Measurements from ENCODE around the gene IFT172.

Gene IFT172

GRCh38 chr2:27422958-27423357 lies 66.6 kb downstream of the IFT172 start:
- Histone ChIP-seq H3K9ac (ENCODE audit: low read depth, low read length) (no peak overlapping the region), H3K9me3 (ENCODE audit: control insufficient read depth, insufficient read depth, low read length) (no peaks in the 10 kb centered on the region), H3K36me3 (ENCODE audit: insufficient read depth, low read length) (no peaks in the 10 kb centered on the region), H3K4me1 (ENCODE audit: insufficient read depth, low read length) (no peaks in the 10 kb centered on the region)

DNA sequence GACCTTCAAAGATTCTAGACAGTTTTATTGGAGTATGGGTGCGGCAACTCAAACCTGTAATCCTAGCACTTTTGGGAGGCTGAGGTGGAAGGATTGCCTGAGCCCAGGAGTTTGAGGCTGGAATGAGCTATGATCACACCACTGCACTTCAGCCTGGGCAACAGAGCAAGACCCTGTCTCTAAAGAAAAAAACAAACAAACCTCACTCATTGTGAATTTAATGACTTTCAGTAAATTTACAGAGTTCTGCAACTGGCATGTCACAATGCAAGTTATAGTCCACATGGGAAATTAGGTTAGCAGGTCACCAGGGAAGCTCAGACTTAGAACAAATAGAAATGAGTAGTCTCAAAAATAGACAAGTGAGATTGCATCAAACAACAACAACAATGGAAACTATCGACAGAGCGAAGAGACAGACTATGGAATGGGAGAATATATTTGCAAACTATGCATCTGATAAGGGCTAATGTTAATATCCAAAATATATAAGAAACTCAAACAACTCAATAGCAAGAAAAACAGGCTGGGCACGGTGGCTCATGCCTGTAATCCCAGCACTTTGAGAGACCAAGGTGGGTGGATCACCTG lies 67.8 kb downstream of the IFT172 start:
- Histone ChIP-seq H3K4me1 (ENCODE audit: insufficient read depth, low read length) (no peaks in the 10 kb centered on the region), H3K36me3 (ENCODE audit: insufficient read depth, low read length) (no peaks in the 10 kb centered on the region), H3K9ac (ENCODE audit: low read depth, low read length) (no peak overlapping the region), H3K9me3 (ENCODE audit: control insufficient read depth, insufficient read depth, low read length) (no peaks in the 10 kb centered on the region)

DNA sequence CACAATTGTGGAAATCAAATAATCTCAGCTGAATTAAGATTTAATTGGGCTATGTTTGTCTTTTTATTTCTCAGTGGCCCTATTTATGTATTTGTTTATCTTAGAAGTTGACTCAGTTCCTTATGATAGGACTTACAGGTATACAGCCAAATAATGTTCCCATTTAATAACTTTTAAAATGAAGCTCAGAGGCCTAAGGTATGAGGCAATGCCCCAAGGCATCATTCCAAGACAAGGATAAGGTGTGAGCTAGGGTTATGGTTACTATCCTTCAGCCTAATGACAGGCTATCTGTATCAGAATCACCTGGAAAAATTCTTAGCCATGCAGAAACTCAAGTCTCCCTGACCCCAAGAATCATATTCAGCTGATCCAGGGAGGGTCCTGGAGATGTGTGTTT lies 68.5 kb downstream of the IFT172 start:
- H3K36me3 ChIP-seq (ENCODE audit: insufficient read depth, low read length): no peaks in the 10 kb centered on the region
- H3K9me3 ChIP-seq (ENCODE audit: control insufficient read depth, insufficient read depth, low read length): no peaks in the 10 kb centered on the region
- no peak overlapping the region for H3K9ac ChIP-seq (ENCODE audit: low read depth, low read length)
- no peaks in the 10 kb centered on the region for H3K4me1 ChIP-seq (ENCODE audit: insufficient read depth, low read length)

- no peaks in the 10 kb centered on the region for H3K9me3 ChIP-seq (ENCODE audit: control insufficient read depth, insufficient read depth, low read length)
- H3K4me1 ChIP-seq (ENCODE audit: insufficient read depth, low read length): no peaks in the 10 kb centered on the region
- no peak overlapping the region for H3K9ac ChIP-seq (ENCODE audit: low read depth, low read length)
- H3K36me3 ChIP-seq (ENCODE audit: insufficient read depth, low read length): no peaks in the 10 kb centered on the region
These were observed 73.4 kb downstream of the IFT172 start for GRCh38 chr2:27416151-27416550.

DNA sequence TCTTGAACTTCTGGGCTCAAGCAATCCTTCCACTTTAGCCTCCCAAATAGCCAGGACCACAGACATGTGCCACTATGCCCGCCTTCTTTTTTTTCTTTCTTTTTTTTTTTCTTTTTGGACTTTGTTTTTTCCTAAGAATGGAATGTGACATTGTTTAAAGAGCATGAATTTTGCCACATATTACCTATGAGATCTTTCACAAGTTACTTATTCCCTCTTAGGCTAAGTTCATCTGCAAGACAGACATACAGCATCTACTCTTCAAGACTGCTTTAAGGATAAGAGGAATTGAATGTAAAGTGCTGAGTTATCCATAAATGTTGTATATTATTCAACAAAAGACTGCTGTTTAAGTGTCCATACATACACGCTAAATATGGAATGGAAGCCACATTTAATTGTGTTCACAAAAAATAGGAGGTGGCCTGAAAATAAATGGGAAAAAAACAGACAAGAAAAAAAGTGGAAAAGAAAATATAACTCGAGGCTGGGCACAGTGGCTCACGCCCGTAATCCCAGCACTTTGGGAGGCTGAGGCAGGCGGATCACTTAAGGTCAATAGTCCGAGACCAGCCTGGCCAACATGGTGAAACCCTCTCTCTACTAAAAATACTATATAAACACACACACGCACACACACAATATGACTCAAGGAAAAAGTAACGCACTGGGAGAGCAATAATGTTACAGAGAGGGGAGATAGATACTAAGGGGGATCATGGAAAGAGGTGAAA lies 77.0 kb downstream of the IFT172 start:
- Histone ChIP-seq H3K4me1 (ENCODE audit: insufficient read depth, low read length) (no peaks in the 10 kb centered on the region), H3K9me3 (ENCODE audit: control insufficient read depth, insufficient read depth, low read length) (no peaks in the 10 kb centered on the region), H3K9ac (ENCODE audit: low read depth, low read length) (no peak overlapping the region), H3K36me3 (ENCODE audit: insufficient read depth, low read length) (peaks cover under 1% of the 10 kb centered on the region; the same call in 1 of the 2 replicates)

DNA sequence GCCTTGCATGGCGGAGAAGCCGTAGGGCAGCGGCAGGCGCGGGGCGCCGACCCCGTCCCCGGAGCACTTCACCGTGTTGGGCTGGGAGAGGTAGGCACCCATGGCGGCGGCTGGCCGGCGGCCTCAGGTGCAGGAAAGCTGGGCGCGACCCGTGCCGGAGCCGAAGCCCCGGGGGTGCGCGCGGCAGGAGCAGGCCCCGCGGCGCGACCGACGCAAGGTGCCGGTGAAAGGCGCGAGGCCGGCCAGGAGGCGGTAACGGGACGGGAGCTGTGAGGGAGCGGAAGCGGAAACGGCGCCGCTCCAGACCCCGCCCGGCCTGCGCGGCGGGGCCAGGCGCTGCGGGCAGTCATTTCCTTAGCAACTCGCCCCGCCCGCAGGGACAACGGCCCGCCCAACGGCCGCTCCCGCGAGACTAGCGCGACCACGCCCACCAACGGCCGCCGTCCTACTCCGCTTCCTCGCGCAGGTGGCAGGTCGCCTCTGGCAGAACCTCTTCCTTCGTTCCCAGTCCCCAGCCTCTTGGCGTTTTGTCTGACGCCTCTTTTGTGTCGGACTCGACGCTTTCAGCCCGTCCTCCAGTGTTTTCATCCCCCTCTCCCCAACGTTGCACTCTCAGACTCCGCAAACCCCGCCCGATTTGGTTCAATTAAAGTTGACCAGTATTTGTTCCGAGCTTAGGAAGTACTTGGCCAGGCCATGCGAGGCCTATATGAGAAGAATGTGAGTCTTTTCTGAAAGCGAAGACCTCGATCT lies 80.0 kb downstream of the IFT172 start, which contains the start of gene PPM1G:
TSS of gene PPM1G (minus strand) at position 271 of the 753 bp plus-strand sequence. CDS start at position 102, 169 bp downstream.
- Histone ChIP-seq H3K9me3 (ENCODE audit: control insufficient read depth, insufficient read depth, low read length) (no peaks in the 10 kb centered on the region), H3K4me1 (ENCODE audit: insufficient read depth, low read length) (no peaks in the 10 kb centered on the region), H3K9ac (ENCODE audit: low read depth, low read length) (peak within 1 kb of the TSS; percentile 97), H3K36me3 (ENCODE audit: insufficient read depth, low read length) (peaks cover 2% of the 10 kb centered on the region; the same call in 1 of the 2 replicates)

DNA sequence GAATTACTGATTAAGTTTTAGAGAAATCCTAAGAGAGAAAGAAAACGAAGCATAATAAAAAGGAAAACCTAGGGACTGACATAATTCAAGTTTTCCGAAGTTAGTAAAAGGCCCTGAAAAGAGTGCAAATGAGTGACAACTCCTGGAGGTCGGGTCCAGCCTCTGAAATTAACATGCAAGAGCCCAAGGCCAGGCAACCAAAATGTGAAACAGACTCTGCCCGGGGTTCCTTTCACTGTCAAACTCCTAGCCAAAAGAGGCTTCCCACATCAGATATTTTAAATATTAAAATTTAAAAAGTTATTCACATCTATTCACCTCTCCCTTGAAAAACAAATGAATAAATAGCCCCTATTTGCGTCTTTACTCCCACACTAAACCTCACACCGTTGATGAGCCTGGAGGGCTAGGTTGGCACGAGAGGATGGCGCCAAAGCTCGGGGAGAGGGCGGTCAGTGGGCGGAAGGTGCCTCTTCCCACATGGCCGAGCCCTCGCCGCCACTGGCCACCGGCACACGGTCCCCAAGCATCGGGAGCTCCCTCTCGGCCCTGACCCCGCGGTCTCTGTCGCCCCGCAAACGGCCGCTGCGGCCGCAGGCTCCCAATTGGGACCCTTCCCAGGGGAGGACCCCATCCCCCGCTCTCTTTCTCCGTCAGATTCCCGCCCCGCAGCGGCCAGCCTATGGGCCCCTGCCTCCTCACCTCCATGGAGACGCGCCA lies 80.8 kb downstream of the IFT172 start:
- Histone ChIP-seq H3K9ac (ENCODE audit: low read depth, low read length) (peak overlapping the region; percentile 97), H3K9me3 (ENCODE audit: control insufficient read depth, insufficient read depth, low read length) (no peaks in the 10 kb centered on the region), H3K4me1 (ENCODE audit: insufficient read depth, low read length) (no peaks in the 10 kb centered on the region), H3K36me3 (ENCODE audit: insufficient read depth, low read length) (peaks cover 2% of the 10 kb centered on the region; the same call in 1 of the 2 replicates)

DNA sequence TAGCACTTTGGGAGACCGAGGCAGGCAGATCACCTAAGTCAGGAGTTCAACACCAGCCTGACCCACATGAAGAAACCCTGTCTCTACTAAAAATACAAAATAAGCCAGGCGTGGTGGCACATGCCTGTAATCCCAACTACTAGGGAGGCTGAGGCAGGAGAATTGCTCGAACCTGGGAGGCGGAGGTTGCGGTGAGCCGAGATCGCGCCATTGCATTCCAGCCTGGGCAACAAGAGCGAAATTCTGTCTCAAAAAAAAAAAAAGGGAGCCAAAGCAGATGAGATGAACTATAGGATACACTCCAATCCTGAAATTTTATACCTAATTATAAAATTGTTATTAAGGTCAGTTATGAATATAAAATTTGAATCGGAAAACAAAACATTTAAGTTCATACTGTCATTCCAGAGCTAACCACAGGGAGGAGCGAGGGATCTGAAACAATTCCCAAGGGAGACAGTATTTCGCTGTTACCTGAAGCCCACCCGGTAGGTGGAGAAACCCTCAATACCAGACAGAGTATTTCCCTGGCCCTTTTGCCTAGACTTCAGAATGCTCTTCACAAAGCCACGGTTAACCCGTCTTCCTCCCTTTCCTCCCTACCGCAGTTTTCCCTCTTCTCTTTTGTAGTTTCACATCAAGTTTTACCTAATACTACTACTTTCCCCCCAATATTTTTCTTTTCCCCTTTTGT lies 81.6 kb downstream of the IFT172 start:
- Histone ChIP-seq H3K4me1 (ENCODE audit: insufficient read depth, low read length) (no peaks in the 10 kb centered on the region), H3K36me3 (ENCODE audit: insufficient read depth, low read length) (peaks cover 2% of the 10 kb centered on the region; the same call in 1 of the 2 replicates), H3K9me3 (ENCODE audit: control insufficient read depth, insufficient read depth, low read length) (no peaks in the 10 kb centered on the region), H3K9ac (ENCODE audit: low read depth, low read length) (peak overlapping the region; percentile 97; the same call in 1 of the 2 replicates)

DNA sequence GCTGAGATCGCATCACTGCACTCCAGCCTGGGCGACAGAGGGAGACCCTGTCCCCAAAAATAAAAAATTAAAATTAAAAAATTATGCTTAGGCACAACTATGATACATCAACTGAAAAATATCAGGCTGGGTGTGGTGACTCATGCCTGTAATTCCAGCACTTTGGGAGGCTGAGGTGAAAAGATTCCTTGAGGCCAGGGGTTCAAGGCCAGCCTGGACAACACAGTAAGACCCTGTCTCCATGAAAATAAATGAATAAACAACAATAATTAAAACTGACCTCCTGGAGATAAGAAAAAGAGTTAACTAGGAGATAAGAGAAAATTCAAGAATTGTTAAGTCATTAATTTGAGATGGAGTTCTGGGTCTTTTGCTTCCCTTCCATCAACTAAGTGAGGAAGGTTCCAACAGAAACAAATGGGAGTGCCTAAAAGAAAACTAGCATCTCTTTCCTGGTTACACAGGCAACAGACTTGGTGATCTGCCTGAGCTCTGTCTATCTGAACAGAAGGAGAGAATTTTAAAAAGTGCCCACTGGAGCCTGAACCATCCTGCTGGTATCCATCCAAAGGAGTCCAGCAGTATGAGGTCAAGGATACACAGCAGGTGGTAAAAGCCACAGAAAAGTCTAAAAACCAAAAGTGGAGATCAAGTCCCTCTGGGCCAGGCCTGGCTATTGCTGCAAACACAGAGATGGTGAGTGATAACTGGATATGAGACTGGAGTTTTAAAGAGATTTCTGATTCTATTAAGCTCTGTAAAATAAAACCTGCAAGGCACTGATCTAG lies 89.0 kb downstream of the IFT172 start:
- Histone ChIP-seq H3K9me3 (ENCODE audit: control insufficient read depth, insufficient read depth, low read length) (no peaks in the 10 kb centered on the region), H3K36me3 (ENCODE audit: insufficient read depth, low read length) (peaks cover 6% of the 10 kb centered on the region)

GRCh38 chr2:27398962-27399361 lies 90.6 kb downstream of the IFT172 start:
- Histone ChIP-seq H3K9me3 (ENCODE audit: control insufficient read depth, insufficient read depth, low read length) (no peaks in the 10 kb centered on the region), H3K9ac (ENCODE audit: low read depth, low read length) (no peak overlapping the region), H3K36me3 (ENCODE audit: insufficient read depth, low read length) (peaks cover 6% of the 10 kb centered on the region), H3K4me1 (ENCODE audit: insufficient read depth, low read length) (no peaks in the 10 kb centered on the region)

More for the DNA sequence above, 89.0 kb downstream of the IFT172 start:
- H3K4me1 ChIP-seq (ENCODE audit: insufficient read depth, low read length): no peaks in the 10 kb centered on the region
- no peak overlapping the region for H3K9ac ChIP-seq (ENCODE audit: low read depth, low read length)

Data from ES-I3 (cell line).